Brain microvascular endothelial cell (primary cell): ENCODE results near the gene ITCH.

Experiments used
- DNase-seq: peaks from one replicate; pipeline ENCODE4 v3.0.0-alpha.2; 2020
- H3K27ac ChIP-seq: fragments of 250-450 bp; sonication (Bioruptor Pico); 2 replicates; pipeline ENCODE4 v1.5.1; 2020; ENCODE audit warnings: mild to moderate bottlenecking, moderate library complexity
- H3K27me3 ChIP-seq: fragments of 250-450 bp; sonication (Bioruptor Pico); replicated peaks from 2 replicates; pipeline ENCODE4 v1.5.1; 2020; ENCODE audit warnings: mild to moderate bottlenecking
- H3K36me3 ChIP-seq: fragments of 250-450 bp; sonication (Bioruptor Pico); replicated peaks from 2 replicates; pipeline ENCODE4 v1.5.1; 2020; ENCODE audit warnings: mild to moderate bottlenecking
- H3K4me3 ChIP-seq: 2 replicates; pipeline ENCODE4 v1.5.1; 2011; ENCODE audit warnings: low read depth, mild to moderate bottlenecking, control low read depth, low read length, moderate library complexity
- CTCF ChIP-seq: IDR thresholded peaks from 2 replicates; pipeline ENCODE4 v1.5.1; 2011; ENCODE audit warnings: low read depth, mild to moderate bottlenecking, moderate library complexity, low read length, control low read depth, inconsistent platforms; ENCODE audit errors: missing control alignments
- in situ Hi-C: cut with HindIII; loops from 2 replicates; pipeline ENCODE4 v1.10.0; 2017; ENCODE audit warnings: low sequenced_read_pairs, low pct_ligation_motif_present

The ITCH gene

GRCh38 chr20:34506480-34506879 lies 143.4 kb downstream of the ITCH start:
- in situ Hi-C loops: no loop called here
- H3K36me3 ChIP-seq: peaks cover 34% of the 10 kb centered on the region
- no peak for TF ChIP-seq CTCF
- no peak for DNase-seq
- H3K27me3 ChIP-seq: no peaks in the 10 kb centered on the region
- H3K27ac ChIP-seq: no peak overlapping the region
- no peak overlapping the region for H3K4me3 ChIP-seq

DNA sequence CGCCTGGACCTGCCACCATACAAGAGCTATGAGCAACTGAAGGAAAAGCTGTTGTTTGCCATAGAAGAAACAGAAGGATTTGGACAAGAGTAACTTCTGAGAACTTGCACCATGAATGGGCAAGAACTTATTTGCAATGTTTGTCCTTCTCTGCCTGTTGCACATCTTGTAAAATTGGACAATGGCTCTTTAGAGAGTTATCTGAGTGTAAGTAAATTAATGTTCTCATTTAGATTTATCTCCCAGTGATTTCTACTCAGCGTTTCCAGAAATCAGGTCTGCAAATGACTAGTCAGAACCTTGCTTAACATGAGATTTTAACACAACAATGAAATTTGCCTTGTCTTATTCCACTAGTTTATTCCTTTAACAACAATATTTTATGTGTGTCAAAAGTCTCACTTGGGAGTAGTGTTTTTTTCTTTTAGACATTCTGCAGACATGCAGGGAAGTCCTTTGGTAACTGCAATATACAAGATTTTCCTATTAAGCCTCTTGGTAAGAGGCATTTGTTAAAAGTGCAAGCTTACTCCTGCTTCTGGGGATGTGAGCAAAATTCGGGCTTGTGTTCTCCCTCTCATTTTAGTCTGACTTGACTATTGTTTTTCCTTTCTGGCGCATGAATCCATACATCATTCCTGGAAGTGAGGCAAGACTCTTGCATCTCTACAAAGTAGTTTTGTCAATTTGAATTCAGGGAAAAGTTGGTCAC lies 144.8 kb downstream of the ITCH start:
- H3K27me3 ChIP-seq: no peaks in the 10 kb centered on the region
- H3K4me3 ChIP-seq: no peak overlapping the region
- DNase-seq: no peak
- no peak overlapping the region for H3K27ac ChIP-seq
- peaks cover 35% of the 10 kb centered on the region for H3K36me3 ChIP-seq
- no peak for TF ChIP-seq CTCF
- in situ Hi-C loops: no loop called here

- no peak for TF ChIP-seq CTCF
- in situ Hi-C loops: no loop called here
- DNase-seq: no peak
- H3K4me3 ChIP-seq: no peak overlapping the region
- no peaks in the 10 kb centered on the region for H3K27me3 ChIP-seq
- H3K27ac ChIP-seq: no peak overlapping the region
- peaks cover 18% of the 10 kb centered on the region for H3K36me3 ChIP-seq
These were observed 147.5 kb downstream of the ITCH start for GRCh38 chr20:34510575-34510974.

DNA sequence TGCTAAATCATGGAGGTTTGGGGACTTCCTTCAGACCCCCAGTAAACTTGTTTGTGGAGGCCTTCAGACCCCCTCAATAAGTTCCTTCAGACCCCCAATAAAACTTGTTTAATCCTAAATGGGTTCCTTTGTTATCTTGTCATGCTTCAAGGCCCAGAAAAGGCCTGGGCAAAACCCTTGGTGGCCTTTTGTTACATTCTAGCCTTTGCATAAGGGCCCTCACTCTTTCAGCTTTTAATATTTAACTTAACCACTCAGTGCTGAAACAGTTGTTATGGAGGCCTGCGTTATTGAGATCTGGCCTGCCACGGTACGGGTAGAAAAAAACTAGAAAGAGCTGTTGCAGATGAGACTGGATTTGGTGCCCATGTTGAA lies 148.8 kb downstream of the ITCH start:
- DNase-seq: no peak
- in situ Hi-C loops: no loop called here
- no peak for TF ChIP-seq CTCF
- Histone ChIP-seq H3K27ac (no peak overlapping the region), H3K4me3 (no peak overlapping the region), H3K27me3 (no peaks in the 10 kb centered on the region), H3K36me3 (peaks cover 8% of the 10 kb centered on the region)

GRCh38 chr20:34512266-34512954 lies 149.3 kb downstream of the ITCH start:
- no peak for TF ChIP-seq CTCF
- no peak for DNase-seq
- H3K27me3 ChIP-seq: no peaks in the 10 kb centered on the region
- no peak overlapping the region for H3K27ac ChIP-seq
- in situ Hi-C loops: no loop called here
- no peak overlapping the region for H3K4me3 ChIP-seq
- peaks cover 6% of the 10 kb centered on the region for H3K36me3 ChIP-seq
